Stomach (tissue), 4 donors: Measurements from ENCODE around the gene CARD10.

ENCODE experiments used
- CTCF ChIP-seq, 7 experiments: fragments of 450-650 bp in 4 of 7; fragments of 200-600 bp in 3 of 7; sonication (generic) in 3 of 7; IDR thresholded peaks; one replicate each; pipeline ENCODE4 v1.5.1; 2016 to 2019; ENCODE audit warnings: antibody characterized with exemption in 7 of 7, control low read depth in 2 of 7, mild to moderate bottlenecking in 1 of 7
- EP300 ChIP-seq: sonication (generic); formaldehyde crosslinking; IDR thresholded peaks from one replicate; pipeline ENCODE4 v1.6.1; 2017; ENCODE audit warnings: antibody characterized with exemption
- POLR2AphosphoS5 ChIP-seq, 3 donors: sonication (generic); formaldehyde crosslinking; IDR thresholded peaks; one replicate each; pipeline ENCODE4 v1.6.1; 2016; ENCODE audit warnings: antibody characterized with exemption in 3 of 3

GRCh38 chr22:37546437-37547250, 27.4 kb upstream of the CARD10 start:
- TF ChIP-seq CTCF (IDR thresholded peaks at IDR 0.05) (no peak), EP300 (no peak), POLR2AphosphoS5 (IDR thresholded peaks at IDR 0.05) (no peak)
